PC-9 (cell line): Measurements from ENCODE around the gene ZMYND15. TPM values are rescaled to one million over a fixed set of nuclear protein-coding genes. Genes with fewer than 3 reads are reported as not detected.

Experiments
- BruUV-seq: library from RNA; stranded (reverse); fragments of 400-500 nt; replicated peaks from 2 replicates; lab custom pipeline; 2021; lab: Mats Ljungman, UMichigan
- CTCF ChIA-PET: fragments of 300-600 bp; sonication (Branson Sonifier 250); formaldehyde crosslinking; loops from one replicate; lab custom pipeline; 2022; ENCODE audit warnings: antibody characterized with exemption; lab: Charles Lee
- POLR2A ChIA-PET: fragments of 300-600 bp; sonication (Branson Sonifier 250); formaldehyde crosslinking; loops from one replicate; lab custom pipeline; 2022; ENCODE audit warnings: antibody characterized with exemption; ENCODE audit not compliant: unreplicated experiment; lab: Charles Lee
- DNase-seq, 2 experiments: peaks; one replicate each; pipeline versions ENCODE4 v3.0.0 to v3.0.0-alpha.2; 2015 to 2022; ENCODE audit warnings: mixed read lengths in 1 of 2
- H2AFZ ChIP-seq: fragments of 200-600 bp; sonication (generic); 2 replicates; pipeline ENCODE4 v1.8.1; 2017; ENCODE audit warnings: antibody characterized with exemption
- H3F3A ChIP-seq: fragments of 200-600 bp; sonication (generic); 2 replicates; pipeline ENCODE4 v1.8.1; 2017; ENCODE audit warnings: antibody characterized with exemption, mild to moderate bottlenecking, low read depth; ENCODE audit not compliant: insufficient read depth
- H3K27ac ChIP-seq: fragments of 200-600 bp; sonication (generic); 2 replicates; pipeline ENCODE4 v1.6.1; 2016; ENCODE audit warnings: mixed run types
- H3K27me3 ChIP-seq: fragments of 200-600 bp; sonication (generic); 2 replicates; pipeline ENCODE4 v1.6.1; 2016; ENCODE audit warnings: low read depth, mixed run types; ENCODE audit not compliant: insufficient read depth
- H3K36me3 ChIP-seq: fragments of 200-600 bp; sonication (generic); 2 replicates; pipeline ENCODE4 v1.6.1; 2016; ENCODE audit warnings: low read depth, mixed run types
- H3K4me1 ChIP-seq: fragments of 200-600 bp; sonication (generic); replicated peaks from 2 replicates; pipeline ENCODE4 v1.6.1; 2016; ENCODE audit warnings: mixed run types; ENCODE audit not compliant: insufficient read depth
- H3K4me2 ChIP-seq: fragments of 200-600 bp; sonication (generic); 2 replicates; pipeline ENCODE4 v1.6.1; 2017; ENCODE audit warnings: mixed run types
- H3K4me3 ChIP-seq: fragments of 200-600 bp; sonication (generic); 2 replicates; pipeline ENCODE4 v1.6.1; 2016; ENCODE audit warnings: mixed run types
- H3K79me2 ChIP-seq: fragments of 200-600 bp; sonication (generic); 2 replicates; pipeline ENCODE4 v1.6.1; 2017; ENCODE audit warnings: low read depth, mixed run types
- H3K9me2 ChIP-seq: fragments of 200-600 bp; sonication (generic); 2 replicates; pipeline ENCODE4 v1.8.1; 2017; ENCODE audit warnings: mild to moderate bottlenecking; ENCODE audit not compliant: insufficient read depth
- H3K9me3 ChIP-seq: fragments of 200-600 bp; sonication (generic); 2 replicates; pipeline ENCODE4 v1.8.1; 2016; ENCODE audit warnings: low read depth; ENCODE audit not compliant: insufficient read depth
- H4K20me1 ChIP-seq: fragments of 200-600 bp; sonication (generic); 2 replicates; pipeline ENCODE4 v1.8.1; 2017; ENCODE audit not compliant: insufficient read depth
- CTCF ChIP-seq: fragments of 200-600 bp; sonication (generic); conservative IDR thresholded peaks from 2 replicates; pipeline ENCODE4 v1.6.1; 2017; ENCODE audit warnings: mixed run types, antibody characterized with exemption, mild to moderate bottlenecking, moderate library complexity
- EZH2 ChIP-seq: fragments of 200-600 bp; sonication (generic); IDR thresholded peaks from 2 replicates; pipeline ENCODE4 v1.8.0; 2017; ENCODE audit warnings: antibody characterized with exemption, low read depth
- intact Hi-C: fragments of 100-400 bp; cut with micrococcal nuclease; formaldehyde crosslinking; loops from one replicate; pipeline ENCODE4 v1.10.0; 2022; ENCODE audit not compliant: unreplicated experiment
- total RNA-seq: library from RNA; stranded (reverse); gene quantifications from 2 replicates; pipeline ENCODE4 v1.2.3, GENCODE V29; 2021

The ZMYND15 gene
- total RNA-seq, 1 experiment from 2014 or later: 2.3 TPM

- POLR2A ChIA-PET: interaction anchor here (0.7 kb wide), 1 partner anchor 12 kb away, joined by 3 read pairs; no protein-coding TSS in a partner anchor
- Histone ChIP-seq H3K4me3 (no peak overlapping the region), H2AFZ (no peak overlapping the region), H3K27me3 (0 out of 2 replicates have a peak, but pooled peaks cover 6% of the 10 kb centered on the region), H3K4me2 (no peak overlapping the region), H3F3A (peaks cover 8% of the 10 kb centered on the region), H3K9me3 (no peaks in the 10 kb centered on the region), H3K36me3 (no peaks in the 10 kb centered on the region), H3K27ac (no peak overlapping the region), H3K4me1 (peaks cover 12% of the 10 kb centered on the region; the same call in 1 of the 2 replicates), H4K20me1 (no peaks in the 10 kb centered on the region), H3K9me2 (no peaks in the 10 kb centered on the region), H3K79me2 (no peaks in the 10 kb centered on the region)
- intact Hi-C loops: no loop called here
- CTCF ChIA-PET: no interaction called here
- no TSS peak for BruUV-seq
- DNase-seq: no peak
- TF ChIP-seq EZH2 (no peak), CTCF (no peak)
These were observed 1.9 kb downstream of the ZMYND15 start for GRCh38 chr17:4741544-4741943.

- H3K9me2 ChIP-seq: no peaks in the 10 kb centered on the region
- no peaks in the 10 kb centered on the region for H4K20me1 ChIP-seq
- DNase-seq: no peak
- H3K27me3 ChIP-seq: 0 out of 2 replicates have a peak, but pooled peaks cover 6% of the 10 kb centered on the region
- TF ChIP-seq CTCF (no peak), EZH2 (no peak)
- no peaks in the 10 kb centered on the region for H3K79me2 ChIP-seq
- H3K9me3 ChIP-seq: no peaks in the 10 kb centered on the region
- H3K4me1 ChIP-seq: peaks cover 12% of the 10 kb centered on the region; the same call in 1 of the 2 replicates
- intact Hi-C loops: no loop called here
- no peak overlapping the region for H3K4me2 ChIP-seq
- ChIA-PET CTCF (no interaction called here), POLR2A (interaction anchor here (0.7 kb wide), 1 partner anchor 11 kb away, joined by 3 read pairs; no protein-coding TSS in a partner anchor)
- H2AFZ ChIP-seq: no peak overlapping the region
- H3K4me3 ChIP-seq: no peak overlapping the region
- no peak overlapping the region for H3K27ac ChIP-seq
- no TSS peak for BruUV-seq
- H3F3A ChIP-seq: peaks cover 8% of the 10 kb centered on the region
- H3K36me3 ChIP-seq: no peaks in the 10 kb centered on the region
These were observed 2.5 kb downstream of the ZMYND15 start for GRCh38 chr17:4742133-4742532.

- H3K9me2 ChIP-seq: no peaks in the 10 kb centered on the region
- POLR2A ChIA-PET: no interaction called here
- H3K4me3 ChIP-seq: no peak overlapping the region
- H4K20me1 ChIP-seq: no peaks in the 10 kb centered on the region
- no peak overlapping the region for H2AFZ ChIP-seq
- TF ChIP-seq EZH2 (no peak), CTCF (no peak)
- CTCF ChIA-PET: no interaction called here
- intact Hi-C loops: no loop called here
- DNase-seq: no peak
- no peaks in the 10 kb centered on the region for H3K9me3 ChIP-seq
- H3K4me1 ChIP-seq: peaks cover 12% of the 10 kb centered on the region; the same call in 1 of the 2 replicates
- no peaks in the 10 kb centered on the region for H3K36me3 ChIP-seq
- 0 out of 2 replicates have a peak, but pooled peaks cover 6% of the 10 kb centered on the region for H3K27me3 ChIP-seq
- peaks cover 8% of the 10 kb centered on the region for H3F3A ChIP-seq
- H3K79me2 ChIP-seq: no peaks in the 10 kb centered on the region
- no peak overlapping the region for H3K27ac ChIP-seq
- H3K4me2 ChIP-seq: no peak overlapping the region
- no TSS peak for BruUV-seq
These were observed 3.0 kb downstream of the ZMYND15 start for GRCh38 chr17:4742629-4743028.
